GM12878 (cell line): ENCODE data around the gene MKNK1. TPM values are rescaled to one million over a fixed set of nuclear protein-coding genes. Genes with fewer than 3 reads are reported as not detected.

Source experiments
- ATAC-seq: fragments of 200-7000 bp; cut with Tn5 transposase; 3 replicates; pipeline ENCODE4 v1.9.1; 2020; ENCODE audit warnings: mild to moderate bottlenecking, moderate library complexity
- BruUV-seq: library from RNA; stranded (reverse); fragments of 400-500 nt; replicated peaks from 2 replicates; lab custom pipeline; 2021; lab: Mats Ljungman, UMichigan
- CTCF ChIA-PET: fragments of 300-600 bp; sonication (Branson Sonifier 250); formaldehyde crosslinking; extraction: SDS; loops from one replicate; lab custom pipeline; 2021; ENCODE audit warnings: inconsistent platforms; lab: Yijun Ruan, JAX
- POLR2A ChIA-PET: fragments of 350-600 bp; formaldehyde crosslinking; extraction: SDS; loops from one replicate; lab custom pipeline; 2021; ENCODE audit warnings: inconsistent platforms; lab: Charles Lee
- RAD21 ChIA-PET: fragments of 300-600 bp; sonication (Branson Sonifier 250); formaldehyde crosslinking; loops from one replicate; lab custom pipeline; 2023; ENCODE audit warnings: antibody characterized with exemption; ENCODE audit not compliant: unreplicated experiment; lab: Charles Lee
- SMC1A ChIA-PET: fragments of 300-600 bp; sonication (Branson Sonifier 250); formaldehyde crosslinking; loops from one replicate; lab custom pipeline; 2023; ENCODE audit not compliant: unreplicated experiment, uncharacterized antibody; lab: Charles Lee
- DNase-seq: peaks from one replicate; pipeline ENCODE4 v3.0.0-alpha.2; 2011; ENCODE audit warnings: low read depth, low spot score
- FAIRE-seq: peaks from 3 replicates; lab custom pipeline; 2011; peaks lifted over from hg19 to GRCh38; lab: Jason Lieb, UNC
- H2AFZ ChIP-seq: 2 replicates; pipeline ENCODE4 v1.6.0; 2011; ENCODE audit warnings: low read depth, low read length, control low read depth; ENCODE audit not compliant: control insufficient read depth
- H3K27ac ChIP-seq: 2 replicates; pipeline ENCODE4 v1.5.1; 2011; ENCODE audit warnings: control low read depth; ENCODE audit not compliant: control insufficient read depth, insufficient read depth
- H3K27me3 ChIP-seq, 2 experiments: replicated peaks in 1 of 2; 2 replicates each; pipeline versions ENCODE4 v1.6.0 to v1.6.1; 2011; ENCODE audit warnings: low read length in 1 of 2; ENCODE audit not compliant: control insufficient read depth in 2 of 2, insufficient read depth in 2 of 2
- H3K36me3 ChIP-seq, 2 experiments: 2 replicates each; pipeline ENCODE4 v1.5.1; 2011; ENCODE audit warnings: low read length in 1 of 2; ENCODE audit not compliant: control insufficient read depth in 2 of 2, insufficient read depth in 2 of 2
- H3K4me1 ChIP-seq: 2 replicates; pipeline ENCODE4 v1.6.1; 2011; ENCODE audit warnings: mild to moderate bottlenecking, low read length, moderate library complexity, mixed read lengths; ENCODE audit not compliant: control insufficient read depth, insufficient read depth
- H3K4me2 ChIP-seq: 2 replicates; pipeline ENCODE4 v1.6.0; 2011; ENCODE audit warnings: control low read depth; ENCODE audit not compliant: control insufficient read depth, insufficient read depth
- H3K4me3 ChIP-seq: fragments of 200-600 bp; sonication (generic); 2 replicates; pipeline ENCODE4 v1.5.1; 2016
- H3K79me2 ChIP-seq: 2 replicates; pipeline ENCODE4 v1.6.0; 2011; ENCODE audit warnings: low read length; ENCODE audit not compliant: control insufficient read depth, insufficient read depth
- H3K9ac ChIP-seq: 2 replicates; pipeline ENCODE4 v1.8.0; 2011; ENCODE audit warnings: low read length, control low read depth, mixed read lengths; ENCODE audit not compliant: control insufficient read depth, insufficient read depth
- H3K9me3 ChIP-seq: replicated peaks from 3 replicates; pipeline ENCODE4 v1.5.1; 2011; ENCODE audit warnings: mild to moderate bottlenecking, low read length; ENCODE audit not compliant: control insufficient read depth, insufficient read depth
- H4K20me1 ChIP-seq: 2 replicates; pipeline ENCODE4 v1.6.0; 2011; ENCODE audit not compliant: control insufficient read depth, insufficient read depth
- CBX3 ChIP-seq: fragments of 200-600 bp; sonication (generic); IDR thresholded peaks from 2 replicates; pipeline ENCODE4 v1.6.1; 2016; ENCODE audit warnings: low read depth, borderline replicate concordance
- CHD1 ChIP-seq: IDR thresholded peaks from 2 replicates; pipeline ENCODE4 v1.6.1; 2012; ENCODE audit warnings: low read depth, low read length, improper control_type of control experiment
- CHD4 ChIP-seq: fragments of 200-600 bp; sonication (generic); IDR thresholded peaks from 2 replicates; pipeline ENCODE4 v1.6.1; 2016; ENCODE audit warnings: mild to moderate bottlenecking
- EGR1 ChIP-seq, 2 experiments: IDR thresholded peaks; 1 replicate in 1 of 2; 2 replicates in 1 of 2; pipeline ENCODE4 v1.6.1; 2011 to 2012; ENCODE audit warnings: low read depth in 2 of 2, low read length in 2 of 2, borderline replicate concordance in 1 of 2, mild to moderate bottlenecking in 1 of 2, moderate library complexity in 1 of 2
- ETV6 ChIP-seq, 2 experiments: fragments of 450-650 bp in 1 of 2; IDR thresholded peaks in 1 of 2; conservative IDR thresholded peaks in 1 of 2; 2 replicates each; pipeline ENCODE4 v1.6.1; 2014; ENCODE audit warnings: antibody characterized with exemption in 1 of 2, borderline replicate concordance in 1 of 2, low read depth in 1 of 2, mild to moderate bottlenecking in 1 of 2, moderate library complexity in 1 of 2
- FOS ChIP-seq: IDR thresholded peaks from 3 replicates; pipeline ENCODE4 v1.6.1; 2011; ENCODE audit warnings: borderline replicate concordance; ENCODE audit not compliant: insufficient read length; ENCODE audit errors: extremely low read depth
- NR2C2 ChIP-seq: IDR thresholded peaks from 2 replicates; pipeline ENCODE4 v1.6.1; 2011; ENCODE audit warnings: borderline replicate concordance, low read depth; ENCODE audit not compliant: control insufficient read depth, insufficient read length
- NRF1 ChIP-seq: conservative IDR thresholded peaks from 2 replicates; pipeline ENCODE4 v1.6.1; 2011; ENCODE audit warnings: mild to moderate bottlenecking, low read depth, low read length, improper control_type of control experiment
- POU2F2 ChIP-seq: IDR thresholded peaks from 3 replicates; pipeline ENCODE4 v1.6.1; 2011; ENCODE audit warnings: low read depth, mild to moderate bottlenecking, low read length, borderline replicate concordance
- REST ChIP-seq: IDR thresholded peaks from 2 replicates; pipeline ENCODE4 v1.6.1; 2012; ENCODE audit warnings: mild to moderate bottlenecking, low read depth, low read length
- SUPT20H ChIP-seq: IDR thresholded peaks from 2 replicates; pipeline ENCODE4 v1.6.1; 2011; ENCODE audit warnings: low read depth, mild to moderate bottlenecking, low read length, moderate library complexity, borderline replicate concordance; ENCODE audit not compliant: control insufficient read depth
- TCF12 ChIP-seq: IDR thresholded peaks from 2 replicates; pipeline ENCODE4 v1.6.1; 2011; ENCODE audit warnings: low read depth, mild to moderate bottlenecking, low read length
- WGBS: methylation state at CpG from one replicate; pipeline ENCODE4 v1.1.6; 2016; ENCODE audit warnings: low lambda C conversion rate; ENCODE audit not compliant: insufficient replicate concordance, insufficient coverage; ENCODE audit errors: missing lambda C conversion rate; 5-methylcytosine and 5-hydroxymethylcytosine counted together
- in situ Hi-C: fragments of 300-500 bp; cut with MboI; formaldehyde crosslinking; loops from 9 replicates; pipeline ENCODE4 v1.14.3; 2018; ENCODE audit warnings: mixed read lengths
- intact Hi-C: fragments of 100-400 bp; cut with micrococcal nuclease; formaldehyde crosslinking; loops from one replicate; pipeline ENCODE4 v1.14.2; 2022; ENCODE audit not compliant: unreplicated experiment
- polyA plus RNA-seq, 11 experiments: library from polyadenylated mRNA; depleted of rRNA in 4 of 11; unstranded in 6 of 11; stranded (reverse) in 5 of 11; fragments of >200 nt; fragmentation: Nextera tagmentation in 4 of 11; fragmentation: Illumina TruSeq in 1 of 11; extraction: Ambion mirVana in 4 of 11; extraction: Trizol in 1 of 11; gene quantifications; 1 replicate in 1 of 11; 2 replicates in 10 of 11; pipeline versions ENCODE4 v1.2.1 to v1.2.3, GENCODE V29; 2011 to 2016; ENCODE audit warnings: inconsistent platforms in 2 of 11, missing spikeins in 2 of 11, low read depth in 1 of 11
- total RNA-seq, 4 experiments: library from RNA; depleted of rRNA in 3 of 4; stranded (reverse); fragments of >200 nt in 3 of 4; fragmentation: Illumina TruSeq in 1 of 4; extraction: Trizol in 1 of 4; gene quantifications; 2 replicates each; pipeline versions ENCODE4 v1.2.1 to v1.2.3, GENCODE V29; 2013 to 2021

Gene MKNK1
- total and polyA plus RNA-seq, 10 of the 15 experiments (the other 5 are each of a cell fraction or from before 2014, with no cell fraction given): 13.7 to 29.9 (median 26.5) TPM

DNA sequence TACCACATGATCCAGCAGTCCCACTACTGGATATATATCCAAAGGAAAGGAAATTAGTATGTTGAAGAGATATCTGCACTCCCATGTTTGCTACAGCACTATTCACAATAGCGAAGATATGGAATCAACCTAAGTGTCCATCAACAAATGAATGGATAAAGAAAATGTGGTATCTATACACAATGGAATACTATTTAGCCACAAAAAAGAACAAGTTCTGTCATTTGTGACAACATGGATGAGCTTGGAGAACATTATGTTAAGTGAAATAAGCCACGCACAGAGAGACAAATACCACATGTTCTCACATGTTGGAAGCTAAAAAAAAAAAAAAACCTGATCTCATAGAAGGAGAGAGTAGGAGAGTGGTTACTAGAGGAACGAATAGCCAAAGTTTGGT, 46.4 kb upstream of the MKNK1 start:
- no peak overlapping the region for H3K4me3 ChIP-seq
- H4K20me1 ChIP-seq: no peaks in the 10 kb centered on the region
- ChIA-PET RAD21 (no interaction called here), SMC1A (no interaction called here), CTCF (no interaction called here), POLR2A (no interaction called here)
- H3K27ac ChIP-seq: no peak overlapping the region
- WGBS: 94% methylated on average over 3 of the region's 3 CpGs
- no peaks in the 10 kb centered on the region for H3K79me2 ChIP-seq
- H3K4me1 ChIP-seq: no peaks in the 10 kb centered on the region
- no peak overlapping the region for H2AFZ ChIP-seq
- DNase-seq (no peak), ATAC-seq (no peak), FAIRE-seq (no peak)
- no peak overlapping the region for H3K9ac ChIP-seq
- BruUV-seq: no TSS peak
- peaks cover 4% of the 10 kb centered on the region; the same call in 2 of the 3 replicates for H3K9me3 ChIP-seq
- in situ Hi-C loops (no loop called here), intact Hi-C loops (no loop called here)
- H3K4me2 ChIP-seq: no peak overlapping the region
- H3K27me3 ChIP-seq: no peaks in the 10 kb centered on the region
- peaks cover 2 to 17% of the 10 kb centered on the region in 2 experiments for H3K36me3 ChIP-seq
- no peak for TF ChIP-seq TCF12
- TF ChIP-seq SUPT20H: no peak
- no peak for TF ChIP-seq CBX3
- no peak for TF ChIP-seq EGR1 (IDR thresholded peaks at IDR 0.05; ENCODE audit: borderline replicate concordance in 1 of 2, low read depth in 2 of 2, low read length in 2 of 2)
- TF ChIP-seq ETV6 (conservative IDR thresholded peaks at IDR 0.05 in 1 of 2, IDR thresholded peaks at IDR 0.05 in 1 of 2; ENCODE audit: borderline replicate concordance in 1 of 2, low read depth in 1 of 2): no peak
- no peak for TF ChIP-seq NRF1
- TF ChIP-seq FOS: no peak
- no peak for TF ChIP-seq NR2C2
- no peak for TF ChIP-seq CHD4
- no peak for TF ChIP-seq REST
- TF ChIP-seq CHD1: no peak
- TF ChIP-seq POU2F2: no peak
